Fibroblast of pulmonary artery (primary cell): ENCODE results near the gene KIAA1755.

ENCODE experiments used
- DNase-seq: peaks from one replicate; pipeline ENCODE4 v3.0.0-alpha.2; 2010; ENCODE audit warnings: low read depth
- H3K4me3 ChIP-seq: replicated peaks from 2 replicates; pipeline ENCODE4 v1.5.1; 2011; ENCODE audit warnings: low read depth, mild to moderate bottlenecking, control low read depth, low read length, moderate library complexity
- TF ChIP-seq, protein P1 (sequence below): IDR thresholded peaks from 2 replicates; pipeline ENCODE4 v1.5.1; 2011; ENCODE audit warnings: mild to moderate bottlenecking, control low read depth, low read length, inconsistent platforms; ENCODE audit errors: missing control alignments

Gene KIAA1755

DNA sequence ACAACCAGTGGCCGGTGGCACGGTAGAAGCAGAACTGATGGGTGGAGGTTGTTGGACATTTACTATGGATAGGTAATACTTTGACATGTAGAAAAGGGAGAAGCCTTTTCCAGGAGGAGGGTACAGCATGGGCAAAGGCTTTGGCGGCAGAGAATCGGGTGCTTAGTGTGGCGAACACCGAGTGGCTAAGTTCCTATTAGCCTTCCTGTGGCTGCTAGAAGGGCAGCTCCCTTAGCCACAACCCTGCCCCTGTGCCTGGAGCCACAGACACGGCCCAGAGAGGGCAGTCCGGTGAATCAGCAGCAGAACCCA lies 57.6 kb downstream of the KIAA1755 start:
- DNase-seq: no peak
- H3K4me3 ChIP-seq: no peak overlapping the region
- TF ChIP-seq, protein P1, sequence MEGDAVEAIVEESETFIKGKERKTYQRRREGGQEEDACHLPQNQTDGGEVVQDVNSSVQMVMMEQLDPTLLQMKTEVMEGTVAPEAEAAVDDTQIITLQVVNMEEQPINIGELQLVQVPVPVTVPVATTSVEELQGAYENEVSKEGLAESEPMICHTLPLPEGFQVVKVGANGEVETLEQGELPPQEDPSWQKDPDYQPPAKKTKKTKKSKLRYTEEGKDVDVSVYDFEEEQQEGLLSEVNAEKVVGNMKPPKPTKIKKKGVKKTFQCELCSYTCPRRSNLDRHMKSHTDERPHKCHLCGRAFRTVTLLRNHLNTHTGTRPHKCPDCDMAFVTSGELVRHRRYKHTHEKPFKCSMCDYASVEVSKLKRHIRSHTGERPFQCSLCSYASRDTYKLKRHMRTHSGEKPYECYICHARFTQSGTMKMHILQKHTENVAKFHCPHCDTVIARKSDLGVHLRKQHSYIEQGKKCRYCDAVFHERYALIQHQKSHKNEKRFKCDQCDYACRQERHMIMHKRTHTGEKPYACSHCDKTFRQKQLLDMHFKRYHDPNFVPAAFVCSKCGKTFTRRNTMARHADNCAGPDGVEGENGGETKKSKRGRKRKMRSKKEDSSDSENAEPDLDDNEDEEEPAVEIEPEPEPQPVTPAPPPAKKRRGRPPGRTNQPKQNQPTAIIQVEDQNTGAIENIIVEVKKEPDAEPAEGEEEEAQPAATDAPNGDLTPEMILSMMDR: no peak

DNA sequence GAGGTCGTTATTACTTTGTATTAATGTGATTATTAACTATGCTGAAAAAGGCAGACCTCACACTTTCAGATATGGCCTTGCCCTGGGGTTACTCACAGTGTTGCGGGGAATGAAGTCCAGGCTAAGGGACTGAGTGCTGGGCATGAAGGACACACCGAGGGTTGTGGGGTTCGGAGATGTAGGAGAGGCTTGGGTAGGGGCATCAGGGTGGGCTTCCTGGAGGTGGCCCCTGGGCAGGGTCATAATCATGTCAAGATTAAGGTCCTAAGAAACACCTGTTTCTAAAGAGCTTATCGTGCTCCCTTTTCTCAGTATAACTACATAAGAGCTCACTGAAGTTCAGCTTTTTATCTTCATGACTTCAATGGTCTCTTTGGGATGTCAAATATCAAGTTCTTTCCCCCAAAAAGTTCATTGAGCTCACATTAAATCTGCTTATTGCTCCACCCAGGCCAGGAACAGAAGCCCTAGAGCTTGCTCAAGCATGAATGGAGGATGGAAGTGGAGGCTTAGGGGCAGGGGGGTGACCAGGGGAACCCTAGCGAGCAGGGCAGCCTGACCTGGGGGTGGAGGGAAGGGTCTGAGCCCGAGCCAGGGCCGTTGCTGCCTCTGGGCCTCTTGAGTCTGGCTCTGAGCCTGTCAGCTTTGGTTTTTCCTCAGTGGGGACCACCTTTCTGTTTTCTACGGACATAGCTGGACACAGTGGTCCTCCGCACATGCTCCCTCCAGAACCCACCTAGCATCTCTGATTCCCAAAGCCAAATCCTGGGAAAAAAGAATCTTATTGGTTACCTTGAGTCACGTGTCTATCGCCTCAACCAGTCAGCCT lies 58.2 kb downstream of the KIAA1755 start:
- TF ChIP-seq, protein P1: no peak
- no peak overlapping the region for H3K4me3 ChIP-seq
- DNase-seq: no peak

DNA sequence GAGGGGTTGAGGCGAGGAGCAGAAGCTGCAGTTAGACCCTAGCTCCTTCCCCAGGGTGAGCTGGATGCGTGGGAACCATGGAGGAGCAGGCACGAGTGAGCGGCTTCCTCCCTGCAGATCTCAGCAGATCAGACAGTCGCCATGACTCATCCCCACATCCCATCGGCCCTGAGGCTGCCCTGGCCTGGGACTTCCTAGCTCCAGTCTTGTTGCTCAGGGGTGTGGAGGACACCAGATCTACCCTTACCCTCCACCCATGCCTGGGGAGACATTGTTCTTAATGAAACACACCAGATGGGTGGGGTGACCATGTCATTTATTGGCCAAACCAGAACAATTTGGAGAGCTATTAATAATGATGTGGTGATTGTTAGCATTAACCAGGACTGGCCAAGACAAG lies 59.2 kb downstream of the KIAA1755 start:
- DNase-seq: peak; percentile 68
- H3K4me3 ChIP-seq: no peak overlapping the region
- TF ChIP-seq, protein P1: no peak

DNA sequence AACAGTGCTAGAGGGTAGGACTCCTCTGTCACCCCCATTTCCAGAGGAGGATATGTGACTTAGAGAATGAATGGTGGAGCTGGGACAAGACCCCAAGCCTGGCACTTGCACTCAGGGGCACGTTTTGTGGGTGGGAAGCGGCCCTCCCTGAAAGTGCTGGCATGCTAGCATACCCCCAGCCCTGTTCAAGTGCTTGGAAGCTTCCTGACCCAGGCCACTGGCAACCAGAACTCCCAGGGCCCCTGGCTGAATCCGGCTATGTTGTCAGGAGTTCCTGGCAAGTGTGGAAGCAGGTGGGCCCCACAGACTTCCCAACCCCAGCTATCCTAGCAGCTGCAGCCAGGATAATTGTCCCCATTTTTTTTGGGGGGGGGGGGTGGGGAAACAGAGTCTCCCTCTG lies 59.9 kb downstream of the KIAA1755 start:
- DNase-seq: no peak
- H3K4me3 ChIP-seq: no peak overlapping the region
- TF ChIP-seq, protein P1: no peak

DNA sequence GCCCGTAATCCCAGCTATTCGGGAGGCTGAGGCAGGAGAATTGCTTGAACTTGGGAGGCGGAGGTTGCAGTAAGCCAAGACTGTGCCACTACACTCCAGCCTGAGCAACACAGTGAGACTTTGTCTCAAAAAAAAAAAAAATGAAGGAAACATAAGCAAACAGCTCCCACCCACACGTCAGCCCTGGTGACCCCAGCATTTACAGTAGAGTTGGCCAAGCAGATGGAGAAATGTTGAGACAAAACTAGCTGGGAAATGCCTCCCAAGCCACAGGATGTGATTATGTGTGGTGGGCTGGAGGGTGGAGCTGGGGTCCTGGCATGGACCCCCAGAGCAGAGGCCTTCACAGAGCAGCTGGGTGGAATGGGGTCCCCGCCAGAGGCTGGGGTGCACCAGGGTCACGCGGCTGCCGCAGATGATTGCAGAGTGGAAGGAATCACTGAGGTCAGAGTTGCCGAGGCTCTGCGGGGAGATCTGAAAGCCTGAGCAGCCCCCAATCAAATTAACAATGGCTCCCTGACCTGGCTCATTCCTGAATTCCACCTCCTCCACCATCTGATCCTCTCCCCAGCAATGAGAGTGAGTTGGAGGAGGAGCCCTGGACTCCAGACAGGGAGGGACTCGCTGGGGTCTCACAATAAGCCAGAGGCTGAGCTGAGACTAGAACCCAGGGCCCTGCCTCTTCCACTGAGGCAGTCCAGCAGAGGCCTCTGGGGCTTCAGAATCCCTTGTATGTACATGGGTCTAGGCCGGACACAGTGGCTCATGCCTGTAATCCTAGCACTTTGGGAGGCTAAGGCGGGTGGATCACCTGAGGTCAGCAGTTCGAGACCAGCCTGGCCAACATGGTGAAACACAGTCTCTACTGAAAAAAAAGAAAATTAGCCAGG lies 60.8 kb downstream of the KIAA1755 start:
- TF ChIP-seq, protein P1: no peak
- H3K4me3 ChIP-seq: no peak overlapping the region
- DNase-seq: peak; percentile 19

DNA sequence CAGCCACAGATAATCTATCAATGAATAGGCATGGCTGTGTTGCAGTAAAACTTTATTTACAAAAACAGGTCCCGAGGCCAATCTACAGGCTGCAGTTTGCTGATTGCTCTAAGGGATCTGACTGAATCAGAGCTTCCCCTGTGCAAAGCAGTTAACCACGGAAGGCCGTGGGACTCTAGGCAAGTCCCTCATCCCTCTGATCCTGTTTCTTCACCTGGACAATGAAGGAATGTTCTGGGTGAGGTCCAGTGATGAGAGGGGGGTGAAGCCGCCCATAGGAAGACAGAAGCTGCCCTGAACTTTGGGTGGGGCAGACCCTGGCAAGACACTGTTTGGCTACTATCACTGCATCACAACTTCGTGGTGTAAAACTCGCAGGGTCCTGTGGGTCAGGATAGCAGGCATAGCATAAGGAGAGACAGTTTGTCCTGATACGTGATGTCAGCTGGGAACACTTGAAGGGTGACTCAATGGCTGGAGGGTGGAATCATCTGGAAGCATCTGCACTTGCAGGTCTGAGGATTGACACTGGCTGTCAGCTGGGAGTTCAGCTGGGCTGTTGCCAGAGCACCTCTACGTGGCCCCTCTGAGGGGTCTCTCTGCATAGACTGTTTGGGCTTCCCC lies 62.2 kb downstream of the KIAA1755 start:
- no peak for DNase-seq
- H3K4me3 ChIP-seq: no peak overlapping the region
- TF ChIP-seq, protein P1: no peak
